IPS-15b (cell line): ENCODE results near the gene POLRMT.
A peak's percentile ranks its signal among the peaks of the same experiment; 100 is the strongest.

Source experiments
- H3K27me3 ChIP-seq: one replicate; pipeline ENCODE4 v1.6.1; 2013; ENCODE audit warnings: low read length; ENCODE audit not compliant: control insufficient read depth, insufficient read depth
- H3K36me3 ChIP-seq: one replicate; pipeline ENCODE4 v1.6.1; 2013; ENCODE audit warnings: low read length; ENCODE audit not compliant: control insufficient read depth, insufficient read depth
- H3K4me1 ChIP-seq: one replicate; pipeline ENCODE4 v1.6.1; 2013; ENCODE audit warnings: mild to moderate bottlenecking, low read length; ENCODE audit not compliant: control insufficient read depth, insufficient read depth
- H3K4me3 ChIP-seq: one replicate; pipeline ENCODE4 v1.5.1; 2013; ENCODE audit warnings: low read depth, low read length
- H3K9ac ChIP-seq: one replicate; pipeline ENCODE4 v1.6.1; 2013; ENCODE audit warnings: low read depth, mild to moderate bottlenecking, low read length
- H3K9me3 ChIP-seq: one replicate; pipeline ENCODE4 v1.6.1; 2013; ENCODE audit warnings: mild to moderate bottlenecking, low read length; ENCODE audit not compliant: control insufficient read depth, insufficient read depth

The POLRMT gene

DNA sequence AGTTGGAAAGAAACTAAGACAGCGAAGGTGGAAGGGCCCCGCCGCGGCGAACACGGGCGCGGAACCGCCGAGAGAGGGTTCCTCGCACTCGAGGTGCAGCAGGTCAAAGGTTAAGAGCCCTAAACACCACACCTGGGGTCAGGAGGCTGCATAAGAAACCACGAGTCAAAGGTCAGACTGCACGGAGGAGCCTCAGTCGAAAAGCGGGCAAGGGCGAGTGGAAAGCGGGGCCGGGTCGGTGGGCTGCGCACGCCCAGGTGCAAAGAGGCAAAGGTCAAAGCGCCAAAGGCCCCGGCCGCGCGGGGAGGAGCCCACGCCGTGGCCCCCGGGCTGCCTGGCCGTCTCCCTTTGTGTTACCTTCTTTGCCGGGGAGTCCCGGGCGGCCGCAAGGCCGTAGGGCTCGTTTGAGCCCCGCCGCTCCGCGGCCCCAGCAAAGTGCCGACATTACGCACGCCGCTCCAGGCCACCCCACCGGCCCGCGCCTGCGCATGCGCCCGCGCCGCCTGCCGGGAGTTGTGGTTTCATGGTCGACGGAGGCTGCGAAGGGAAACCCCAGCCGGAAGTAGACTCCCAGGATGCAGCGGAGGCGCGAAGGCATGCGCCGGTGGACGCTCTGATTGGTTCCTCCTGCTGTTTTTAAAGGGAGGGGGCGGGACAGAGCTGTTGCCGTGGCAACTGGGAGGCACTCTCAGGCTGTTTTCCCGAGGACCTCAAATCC, at the start of gene POLRMT:
Gene POLRMT, minus strand, starts transcription at position 470 of the 718 bp plus-strand sequence. Its CDS starts 25 bp downstream, at position 445.
- H3K4me3 ChIP-seq: peak within 1 kb of the TSS; percentile 93
- H3K9ac ChIP-seq: peak within 1 kb of the TSS; percentile 89
- H3K27me3 ChIP-seq: peaks cover 6% of the 10 kb centered on the region
- H3K4me1 ChIP-seq: no peaks in the 10 kb centered on the region
- peaks cover 20% of the 10 kb centered on the region for H3K36me3 ChIP-seq
- no peaks in the 10 kb centered on the region for H3K9me3 ChIP-seq

DNA sequence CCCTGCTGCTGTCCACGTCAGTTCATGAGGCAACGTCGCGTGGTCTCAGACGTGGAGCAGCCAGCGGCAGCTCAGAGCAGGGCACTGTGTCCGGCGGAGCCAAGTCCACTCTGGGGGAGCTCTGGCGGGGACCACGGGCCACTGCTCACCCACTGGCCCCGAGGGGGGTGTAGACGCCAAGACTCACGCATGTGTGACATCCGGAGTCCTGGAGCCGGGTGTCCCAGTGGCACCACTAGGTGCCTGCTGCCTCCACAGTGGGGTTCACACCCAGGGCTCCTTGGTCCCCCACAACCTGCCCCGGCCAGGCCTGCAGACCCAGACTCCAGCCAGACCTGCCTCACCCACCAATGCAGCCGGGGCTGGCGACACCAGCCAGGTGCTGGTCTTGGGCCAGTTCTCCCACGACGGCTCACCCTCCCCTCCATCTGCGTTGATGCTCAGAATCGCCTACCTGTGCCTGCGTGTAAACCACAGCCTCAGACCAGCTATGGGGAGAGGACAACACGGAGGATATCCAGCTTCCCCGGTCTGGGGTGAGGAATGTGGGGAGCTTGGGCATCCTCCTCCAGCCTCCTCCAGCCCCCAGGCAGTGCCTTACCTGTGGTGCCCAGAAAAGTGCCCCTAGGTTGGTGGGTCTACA, 49.5 kb upstream of the POLRMT start:
- no peaks in the 10 kb centered on the region for H3K36me3 ChIP-seq
- no peaks in the 10 kb centered on the region for H3K4me1 ChIP-seq
- H3K4me3 ChIP-seq: no peak overlapping the region
- H3K27me3 ChIP-seq: no peaks in the 10 kb centered on the region
- H3K9me3 ChIP-seq: no peaks in the 10 kb centered on the region
- H3K9ac ChIP-seq: no peak overlapping the region

DNA sequence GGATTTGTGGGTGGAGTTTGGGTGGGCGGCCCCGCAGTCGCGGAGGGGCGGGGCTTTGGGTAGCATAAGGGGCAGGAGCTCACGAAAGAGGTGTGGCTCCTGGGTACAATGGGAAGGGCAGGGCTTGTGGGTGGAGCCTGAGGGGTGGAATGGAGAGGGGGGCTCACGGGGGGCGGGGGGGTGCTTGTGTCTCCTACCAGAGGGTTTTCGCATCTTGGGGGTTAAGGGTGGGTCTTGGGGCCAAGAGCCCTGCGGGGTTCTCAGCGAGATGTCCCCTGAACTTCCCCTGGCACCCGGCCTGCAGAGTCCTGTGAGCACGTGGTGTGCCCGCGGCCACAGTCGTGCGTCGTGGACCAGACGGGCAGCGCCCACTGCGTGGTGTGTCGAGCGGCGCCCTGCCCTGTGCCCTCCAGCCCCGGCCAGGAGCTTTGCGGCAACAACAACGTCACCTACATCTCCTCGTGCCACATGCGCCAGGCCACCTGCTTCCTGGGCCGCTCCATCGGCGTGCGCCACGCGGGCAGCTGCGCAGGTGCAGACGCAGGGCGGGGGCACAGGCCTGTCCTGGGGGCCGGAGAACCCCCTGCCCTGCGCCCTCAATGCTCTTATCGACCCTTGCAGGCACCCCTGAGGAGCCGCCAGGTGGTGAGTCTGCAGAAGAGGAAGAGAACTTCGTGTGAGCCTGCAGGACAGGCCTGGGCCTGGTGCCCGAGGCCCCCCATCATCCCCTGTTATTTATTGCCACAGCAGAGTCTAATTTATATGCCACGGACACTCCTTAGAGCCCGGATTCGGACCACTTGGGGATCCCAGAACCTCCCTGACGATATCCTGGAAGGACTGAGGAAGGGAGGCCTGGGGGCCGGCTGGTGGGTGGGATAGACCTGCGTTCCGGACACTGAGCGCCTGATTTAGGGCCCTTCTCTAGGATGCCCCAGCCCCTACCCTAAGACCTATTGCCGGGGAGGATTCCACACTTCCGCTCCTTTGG, 48.0 kb upstream of the POLRMT start:
- Histone ChIP-seq H3K4me3 (peak overlapping the region; percentile 69), H3K4me1 (no peaks in the 10 kb centered on the region)

DNA sequence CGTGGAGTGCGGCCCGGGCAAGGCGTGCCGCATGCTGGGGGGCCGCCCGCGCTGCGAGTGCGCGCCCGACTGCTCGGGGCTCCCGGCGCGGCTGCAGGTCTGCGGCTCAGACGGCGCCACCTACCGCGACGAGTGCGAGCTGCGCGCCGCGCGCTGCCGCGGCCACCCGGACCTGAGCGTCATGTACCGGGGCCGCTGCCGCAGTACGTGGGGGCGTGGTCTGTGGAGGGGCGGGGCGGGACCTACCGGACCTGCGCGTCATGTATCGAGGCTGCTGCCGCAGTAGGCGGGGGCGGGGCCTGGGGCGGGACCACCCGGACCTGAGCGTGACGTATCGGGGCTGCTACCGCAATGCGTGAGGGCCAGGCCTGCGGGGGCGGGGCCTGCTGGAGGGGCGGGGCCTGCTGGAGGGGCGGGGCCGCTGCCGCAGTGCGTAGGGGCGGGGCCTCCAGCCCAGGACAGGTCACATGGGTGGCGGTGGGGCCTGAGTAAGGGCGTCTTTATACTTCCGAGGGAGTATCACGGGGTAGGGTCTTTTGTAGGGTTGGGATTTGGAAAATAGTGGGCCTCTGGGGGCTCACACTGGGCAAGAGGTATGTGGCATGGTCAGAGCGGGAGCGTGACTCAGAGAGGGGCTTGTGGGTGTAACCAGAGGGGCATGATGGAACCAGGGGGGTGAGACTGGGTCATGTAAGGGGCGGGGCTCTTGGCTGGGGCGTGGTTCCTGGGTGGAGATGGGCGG, 47.1 kb upstream of the POLRMT start:
- no peaks in the 10 kb centered on the region for H3K9me3 ChIP-seq
- H3K36me3 ChIP-seq: no peaks in the 10 kb centered on the region
- peak overlapping the region; percentile 69 for H3K4me3 ChIP-seq
- peak overlapping the region; percentile 28 for H3K9ac ChIP-seq
- H3K4me1 ChIP-seq: no peaks in the 10 kb centered on the region
- H3K27me3 ChIP-seq: peaks cover 7% of the 10 kb centered on the region

More for the DNA sequence above, 48.0 kb upstream of the POLRMT start:
- Histone ChIP-seq H3K9ac (no peak overlapping the region), H3K36me3 (no peaks in the 10 kb centered on the region), H3K27me3 (peaks cover 5% of the 10 kb centered on the region), H3K9me3 (no peaks in the 10 kb centered on the region)

DNA sequence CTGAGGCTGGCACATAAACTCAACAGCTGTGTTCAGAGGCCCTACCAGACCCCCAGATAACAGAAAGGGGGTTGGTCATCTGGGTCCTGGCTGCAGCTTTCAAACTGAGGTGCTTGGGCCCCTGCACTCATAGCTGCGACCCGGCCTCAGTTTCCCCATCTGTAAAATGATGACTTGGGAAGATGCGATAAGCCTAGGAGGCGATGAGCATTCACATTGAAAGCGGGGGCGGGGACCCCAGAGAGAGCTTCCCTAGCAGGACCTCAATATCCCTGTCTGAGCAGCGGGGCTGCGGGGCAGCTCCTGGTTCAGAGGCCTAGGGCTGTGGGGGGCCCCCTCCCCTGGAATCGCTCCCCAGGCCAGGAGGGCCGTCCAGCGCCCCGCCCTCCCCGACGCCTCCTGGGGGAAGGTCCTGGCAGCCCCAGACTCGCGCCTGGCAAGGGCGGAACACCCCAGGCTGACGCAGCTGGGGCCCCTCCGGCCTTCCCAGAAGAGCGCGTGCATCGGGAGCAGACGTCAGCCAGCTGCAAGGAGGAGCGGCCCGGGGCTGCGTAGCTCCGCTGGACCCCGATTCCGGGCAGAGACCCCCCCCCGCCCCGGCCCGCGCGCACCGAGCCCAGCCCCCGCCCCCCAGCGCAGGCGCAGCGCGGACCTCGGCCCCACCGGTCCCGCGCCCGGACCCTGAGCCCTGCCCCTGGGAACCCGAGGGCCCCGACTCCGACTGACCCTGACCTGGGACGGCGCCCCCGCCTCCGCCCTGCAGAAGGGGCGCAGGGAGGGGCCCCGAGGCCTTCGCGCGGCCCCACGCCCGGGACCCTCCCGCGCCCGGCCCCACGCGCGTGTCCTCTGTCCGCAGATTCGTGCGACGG, 46.3 kb upstream of the POLRMT start:
- H3K9me3 ChIP-seq: no peaks in the 10 kb centered on the region
- no peaks in the 10 kb centered on the region for H3K36me3 ChIP-seq
- no peaks in the 10 kb centered on the region for H3K4me1 ChIP-seq
- peak overlapping the region; percentile 59 for H3K4me3 ChIP-seq
- peaks cover 7% of the 10 kb centered on the region for H3K27me3 ChIP-seq
- H3K9ac ChIP-seq: no peak overlapping the region

DNA sequence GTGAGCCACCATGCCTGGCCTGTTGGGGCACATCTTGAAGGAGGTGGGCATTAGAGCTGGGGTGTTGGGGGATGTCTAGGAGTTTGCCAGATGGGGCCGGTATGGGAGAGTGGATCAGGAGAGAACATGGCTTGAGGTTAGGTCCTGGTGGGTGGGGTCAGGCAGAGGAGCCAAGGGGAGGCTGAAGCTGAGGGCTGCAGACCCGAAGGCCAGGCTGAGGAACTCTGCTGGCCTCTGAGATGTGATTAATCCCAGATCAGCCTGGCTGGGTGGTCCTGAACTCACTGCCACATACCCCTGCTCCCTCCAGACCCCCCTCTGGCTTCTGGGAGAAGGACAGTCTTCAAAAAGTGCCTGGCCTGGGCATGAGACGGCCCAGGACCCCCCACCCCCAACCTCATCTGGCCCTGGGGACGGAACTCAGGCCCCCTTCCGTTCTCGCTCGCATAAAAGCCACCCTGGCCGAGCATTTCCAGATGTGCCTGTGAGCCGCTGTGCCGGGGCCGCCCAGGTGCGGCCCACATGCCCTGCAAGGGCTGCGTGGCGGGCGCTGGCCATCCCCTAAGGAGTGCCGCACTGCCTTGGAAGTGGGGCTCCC, 45.6 kb upstream of the POLRMT start:
- Histone ChIP-seq H3K4me3 (peak overlapping the region; percentile 59), H3K36me3 (no peaks in the 10 kb centered on the region), H3K4me1 (no peaks in the 10 kb centered on the region), H3K9me3 (no peaks in the 10 kb centered on the region), H3K27me3 (peaks cover 7% of the 10 kb centered on the region), H3K9ac (no peak overlapping the region)

DNA sequence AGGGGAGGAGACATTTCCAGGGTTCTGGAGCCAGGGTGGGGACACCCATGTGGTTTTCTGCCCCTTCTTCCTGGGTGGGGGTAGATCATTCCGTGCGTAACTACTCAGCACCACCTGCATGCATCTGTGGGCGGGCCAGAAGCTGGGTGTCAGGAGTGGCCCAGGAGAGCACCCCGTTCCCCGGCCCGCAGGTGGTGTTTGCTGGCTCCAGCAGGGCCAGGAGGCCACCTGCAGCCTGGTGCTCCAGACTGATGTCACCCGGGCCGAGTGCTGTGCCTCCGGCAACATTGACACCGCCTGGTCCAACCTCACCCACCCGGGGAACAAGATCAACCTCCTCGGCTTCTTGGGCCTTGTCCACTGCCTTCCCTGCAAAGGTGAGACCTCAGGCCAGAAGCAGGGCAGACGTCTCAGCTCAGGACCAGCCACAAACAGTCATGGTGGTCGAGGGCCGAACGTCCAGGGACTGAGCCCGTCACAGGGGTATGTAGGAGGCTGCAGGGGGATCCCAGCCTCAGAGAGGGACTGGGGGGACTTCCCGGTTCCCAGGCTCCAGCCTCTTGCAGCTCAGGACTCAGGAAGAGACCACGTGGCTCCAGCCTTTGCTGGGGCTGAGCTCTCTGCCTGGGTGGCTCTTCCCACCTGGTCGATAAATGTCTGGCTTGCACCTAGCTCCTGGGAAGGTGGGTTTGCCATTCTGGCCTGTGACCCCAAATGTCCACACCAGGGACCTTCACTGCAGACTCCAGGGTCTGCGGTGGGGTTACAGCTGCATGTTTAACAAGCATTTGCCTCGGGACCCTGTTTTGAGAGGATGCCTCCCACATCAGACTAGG, 44.5 kb upstream of the POLRMT start:
- H3K9me3 ChIP-seq: no peaks in the 10 kb centered on the region
- H3K27me3 ChIP-seq: peaks cover 7% of the 10 kb centered on the region
- no peak overlapping the region for H3K4me3 ChIP-seq
- H3K9ac ChIP-seq: no peak overlapping the region
- H3K36me3 ChIP-seq: no peaks in the 10 kb centered on the region
- no peaks in the 10 kb centered on the region for H3K4me1 ChIP-seq

DNA sequence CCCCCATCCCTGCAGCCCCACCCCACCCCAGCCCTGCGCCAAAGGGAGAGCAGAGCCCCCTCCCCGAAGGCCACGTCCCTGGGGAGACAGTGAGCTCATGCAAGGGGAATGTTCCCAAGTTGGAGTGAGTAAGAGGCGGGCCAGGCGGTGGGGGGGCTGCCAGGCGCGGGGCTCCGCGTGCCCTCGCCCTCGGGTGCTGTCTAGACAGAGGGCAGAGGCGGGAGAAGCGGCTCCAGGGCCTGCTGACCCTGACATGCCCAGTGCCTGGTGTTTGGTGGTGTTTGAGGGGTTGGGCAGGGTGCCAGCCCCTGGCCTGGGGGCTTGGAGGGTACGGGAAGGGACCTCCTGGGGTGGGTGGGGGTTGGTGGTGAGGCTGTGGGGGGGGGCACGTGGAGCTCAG, 43.9 kb upstream of the POLRMT start:
- Histone ChIP-seq H3K4me3 (no peak overlapping the region), H3K9ac (no peak overlapping the region)

DNA sequence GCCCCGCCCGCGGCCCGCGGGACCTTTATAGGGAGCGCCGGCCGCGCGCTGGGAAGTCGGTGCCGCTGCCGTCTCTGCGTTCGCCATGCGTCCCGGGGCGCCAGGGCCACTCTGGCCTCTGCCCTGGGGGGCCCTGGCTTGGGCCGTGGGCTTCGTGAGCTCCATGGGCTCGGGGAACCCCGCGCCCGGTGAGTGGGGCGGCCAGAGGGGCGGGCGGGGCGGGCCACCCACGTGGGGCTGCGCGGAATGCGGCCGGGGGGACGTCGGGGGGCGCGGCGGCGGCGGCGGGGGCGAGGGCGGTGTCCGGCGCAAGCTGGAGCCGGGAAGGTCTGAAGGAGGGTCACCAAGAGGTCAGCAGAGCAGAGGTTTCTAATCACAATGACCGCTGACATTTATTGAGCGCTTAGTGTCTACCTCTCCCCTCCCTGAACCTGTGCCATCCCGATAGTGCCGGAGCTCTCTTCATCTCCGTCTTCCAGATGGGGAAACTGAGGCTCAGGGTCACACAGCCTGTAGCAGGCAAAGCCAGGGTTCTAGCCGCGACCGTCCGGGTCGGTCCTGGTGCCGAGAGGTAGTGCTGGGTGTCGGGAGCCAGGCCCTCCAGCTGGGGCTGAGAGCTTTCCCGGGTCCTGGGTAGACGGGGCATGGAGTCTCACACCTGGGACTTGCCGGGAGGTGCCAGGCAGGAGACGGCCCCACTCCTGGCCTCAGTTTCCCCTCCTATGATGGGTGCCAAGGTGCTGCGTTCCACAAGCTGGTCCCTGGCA, 43.2 kb upstream of the POLRMT start, which contains the start of gene FSTL3:
Gene FSTL3, plus strand, starts transcription at position 54 of the 767 bp plus-strand sequence. Its CDS starts 32 bp downstream, at position 86.
- Histone ChIP-seq H3K9me3 (no peaks in the 10 kb centered on the region), H3K4me1 (no peaks in the 10 kb centered on the region), H3K4me3 (no peak within 1 kb of the TSS), H3K36me3 (no peaks in the 10 kb centered on the region), H3K27me3 (peaks cover 7% of the 10 kb centered on the region), H3K9ac (no peak within 1 kb of the TSS)

More for the DNA sequence above, 43.9 kb upstream of the POLRMT start:
- no peaks in the 10 kb centered on the region for H3K36me3 ChIP-seq
- H3K9me3 ChIP-seq: no peaks in the 10 kb centered on the region
- no peaks in the 10 kb centered on the region for H3K4me1 ChIP-seq
- H3K27me3 ChIP-seq: peaks cover 7% of the 10 kb centered on the region
